Heart left ventricle (tissue), 13 donors: ENCODE measurements around the gene MUSK.

Experiments used
- POLR2A ChIP-seq, 2 donors: fragments of 450-650 bp; IDR thresholded peaks; one replicate each; pipeline ENCODE4 v1.6.1; 2017; ENCODE audit warnings: antibody characterized with exemption in 2 of 2, mild to moderate bottlenecking in 2 of 2, moderate library complexity in 2 of 2
- TF ChIP-seq, protein P1 (sequence below), 12 donors: fragments of 200-600 bp; sonication (generic) in 4 of 12; IDR thresholded peaks; one replicate each; pipeline versions ENCODE4 v1.5.0 to v1.8.0; 2018 to 2022; ENCODE audit warnings: antibody characterized with exemption in 12 of 12, mild to moderate bottlenecking in 5 of 12
- donor health status: ischemic (EF 13 %, LVEDD 7.1; RV severe dilation, severe dysfunction).
- donor health status: DM: no; HTN: yes; CAD: no.
- donor health status: DM: no; HTN: no; CAD: no.
- donor health status: ischemic (EF 25% LVEDD 6.9; RV normal size, moderate dysfunction).
- donor health status: ischemic (EF 25% LVEDD 5.7; RV mildly dilated, moderate dysfunction).
- donor health status: ischemic (EF 35%, LVEDD 5.7; RV mildly dilated, moderate dysfunction).
- donor health status: nonischemic (EF 11% LVEDD 7.7; RV severe dilation, severe dysfunction).
- donor health status: DM: yes; HTN: yes; CAD: no.
- donor health status: PGD.
- donor health status: ischemic (EF 29% LVEDD 5.4; RV normal size, mild dysfunction).
- donor health status: nonischemic (EF 23%, LVEDD 6.1; RV moderate dilation, normal function).

- TF ChIP-seq, protein P1, sequence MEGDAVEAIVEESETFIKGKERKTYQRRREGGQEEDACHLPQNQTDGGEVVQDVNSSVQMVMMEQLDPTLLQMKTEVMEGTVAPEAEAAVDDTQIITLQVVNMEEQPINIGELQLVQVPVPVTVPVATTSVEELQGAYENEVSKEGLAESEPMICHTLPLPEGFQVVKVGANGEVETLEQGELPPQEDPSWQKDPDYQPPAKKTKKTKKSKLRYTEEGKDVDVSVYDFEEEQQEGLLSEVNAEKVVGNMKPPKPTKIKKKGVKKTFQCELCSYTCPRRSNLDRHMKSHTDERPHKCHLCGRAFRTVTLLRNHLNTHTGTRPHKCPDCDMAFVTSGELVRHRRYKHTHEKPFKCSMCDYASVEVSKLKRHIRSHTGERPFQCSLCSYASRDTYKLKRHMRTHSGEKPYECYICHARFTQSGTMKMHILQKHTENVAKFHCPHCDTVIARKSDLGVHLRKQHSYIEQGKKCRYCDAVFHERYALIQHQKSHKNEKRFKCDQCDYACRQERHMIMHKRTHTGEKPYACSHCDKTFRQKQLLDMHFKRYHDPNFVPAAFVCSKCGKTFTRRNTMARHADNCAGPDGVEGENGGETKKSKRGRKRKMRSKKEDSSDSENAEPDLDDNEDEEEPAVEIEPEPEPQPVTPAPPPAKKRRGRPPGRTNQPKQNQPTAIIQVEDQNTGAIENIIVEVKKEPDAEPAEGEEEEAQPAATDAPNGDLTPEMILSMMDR (IDR thresholded peaks at IDR 0.05): no peak
- TF ChIP-seq POLR2A (IDR thresholded peaks at IDR 0.05): no peak
Measured at GRCh38 chr9:110746211-110746930, 77.8 kb downstream of the MUSK start.
